Measurements from ENCODE around the gene NIM1K. TPM values are rescaled to one million over a fixed set of nuclear protein-coding genes. Genes with fewer than 3 reads are reported as not detected.
"Not testable (repeated sequence)": the region's sequence is repeated elsewhere in the genome, so short reads cannot be mapped to it uniquely, and the experiment has no call there.

NIM1K gene
- total and polyA plus RNA-seq, 3 donors from 2014 or later: 0.68 to 1.1 (median 0.79) TPM

DNA sequence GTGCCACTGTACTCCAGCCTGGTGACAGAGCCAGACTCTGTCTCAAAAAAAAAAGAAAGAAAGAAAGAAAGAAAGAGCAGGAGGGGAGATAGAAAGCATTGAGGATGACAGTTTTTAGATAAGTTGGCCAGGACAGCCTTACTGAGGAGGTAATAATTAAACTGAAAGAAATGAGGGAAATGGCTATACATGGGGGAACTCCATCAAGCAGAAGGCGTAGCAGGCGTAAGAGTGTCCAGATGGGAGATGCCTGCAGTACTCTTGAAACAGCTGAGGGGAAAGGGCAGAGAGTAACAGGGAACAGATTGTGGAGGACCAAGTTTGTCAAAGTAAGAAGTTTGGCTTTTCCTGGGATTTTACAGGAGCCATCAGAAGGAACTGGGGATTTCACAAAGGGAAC is 63.7 kb downstream of the NIM1K start:
- Histone ChIP-seq H3K4me3 (no peak overlapping the region), H3K4me1 (no peaks in the 10 kb centered on the region), H3K36me3 (ENCODE audit: low read depth, missing control alignments) (no peaks in the 10 kb centered on the region), H3K9me3 (no peaks in the 10 kb centered on the region), H3K27ac (no peak overlapping the region), H3K27me3 (no peaks in the 10 kb centered on the region)
- TF ChIP-seq, protein P1, sequence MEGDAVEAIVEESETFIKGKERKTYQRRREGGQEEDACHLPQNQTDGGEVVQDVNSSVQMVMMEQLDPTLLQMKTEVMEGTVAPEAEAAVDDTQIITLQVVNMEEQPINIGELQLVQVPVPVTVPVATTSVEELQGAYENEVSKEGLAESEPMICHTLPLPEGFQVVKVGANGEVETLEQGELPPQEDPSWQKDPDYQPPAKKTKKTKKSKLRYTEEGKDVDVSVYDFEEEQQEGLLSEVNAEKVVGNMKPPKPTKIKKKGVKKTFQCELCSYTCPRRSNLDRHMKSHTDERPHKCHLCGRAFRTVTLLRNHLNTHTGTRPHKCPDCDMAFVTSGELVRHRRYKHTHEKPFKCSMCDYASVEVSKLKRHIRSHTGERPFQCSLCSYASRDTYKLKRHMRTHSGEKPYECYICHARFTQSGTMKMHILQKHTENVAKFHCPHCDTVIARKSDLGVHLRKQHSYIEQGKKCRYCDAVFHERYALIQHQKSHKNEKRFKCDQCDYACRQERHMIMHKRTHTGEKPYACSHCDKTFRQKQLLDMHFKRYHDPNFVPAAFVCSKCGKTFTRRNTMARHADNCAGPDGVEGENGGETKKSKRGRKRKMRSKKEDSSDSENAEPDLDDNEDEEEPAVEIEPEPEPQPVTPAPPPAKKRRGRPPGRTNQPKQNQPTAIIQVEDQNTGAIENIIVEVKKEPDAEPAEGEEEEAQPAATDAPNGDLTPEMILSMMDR (IDR thresholded peaks at IDR 0.05): no peak
- no peak for TF ChIP-seq POLR2A (IDR thresholded peaks at IDR 0.05)
- 85 to 95% methylated on average over 2 of the region's 2 CpGs for WGBS, 2 donors
- intact Hi-C loops (cut with DNase I; ENCODE audit: low total_unique reads): no loop called here
- DNase-seq: no peak

- 55 to 63% methylated on average over 2 of the region's 2 CpGs for WGBS, 2 donors
- TF ChIP-seq, protein P1 (IDR thresholded peaks at IDR 0.05): no peak
- TF ChIP-seq POLR2A (IDR thresholded peaks at IDR 0.05): no peak
Measured at GRCh38 chr5:43256261-43256966, 64.4 kb downstream of the NIM1K start.

DNA sequence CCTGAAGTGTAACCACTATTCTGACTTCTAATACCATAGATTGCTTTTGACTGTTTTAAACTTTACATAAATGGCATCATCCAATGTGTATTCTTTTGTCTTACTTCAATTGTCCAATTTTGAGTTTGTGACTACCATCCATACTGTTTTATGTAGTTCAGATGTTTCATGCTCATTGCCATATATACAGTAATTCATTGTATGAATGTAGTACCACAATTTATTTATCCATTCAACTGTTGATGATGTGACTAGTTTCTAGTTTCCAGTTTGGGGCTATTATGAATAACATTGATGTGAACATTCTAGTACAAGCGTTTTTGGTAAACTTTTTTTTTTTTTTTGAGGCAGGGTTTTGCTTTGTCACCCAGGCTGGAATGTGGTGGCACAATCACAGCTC is 66.1 kb downstream of the NIM1K start:
- Histone ChIP-seq H3K9me3 (no peaks in the 10 kb centered on the region), H3K36me3 (ENCODE audit: low read depth, missing control alignments) (no peaks in the 10 kb centered on the region), H3K27me3 (no peaks in the 10 kb centered on the region), H3K4me3 (no peak overlapping the region), H3K27ac (no peak overlapping the region), H3K4me1 (no peaks in the 10 kb centered on the region)
- intact Hi-C loops (cut with DNase I; ENCODE audit: low total_unique reads): no loop called here
- WGBS, 2 donors: 83 to 84% methylated on average over 1 of the region's 1 CpG
- no peak for TF ChIP-seq POLR2A (IDR thresholded peaks at IDR 0.05)
- TF ChIP-seq, protein P1 (IDR thresholded peaks at IDR 0.05): no peak
- no peak for DNase-seq

More at GRCh38 chr5:43256261-43256966, 64.4 kb downstream of the NIM1K start:
- Histone ChIP-seq H3K27me3 (no peaks in the 10 kb centered on the region), H3K4me1 (no peaks in the 10 kb centered on the region), H3K9me3 (no peaks in the 10 kb centered on the region), H3K36me3 (ENCODE audit: low read depth, missing control alignments) (no peaks in the 10 kb centered on the region), H3K4me3 (no peak overlapping the region), H3K27ac (no peak overlapping the region)
- no peak for DNase-seq
- intact Hi-C loops (cut with DNase I; ENCODE audit: low total_unique reads): no loop called here

GRCh38 chr5:43262269-43262668 is 70.2 kb downstream of the NIM1K start:
- 85 to 97% methylated on average over 2 of the region's 2 CpGs for WGBS, 2 donors
- intact Hi-C loops (cut with DNase I; ENCODE audit: low total_unique reads); DNase-seq; H3K36me3 ChIP-seq (ENCODE audit: low read depth, missing control alignments); H3K27me3 ChIP-seq; H3K4me1 ChIP-seq; H3K9me3 ChIP-seq; H3K4me3 ChIP-seq; H3K27ac ChIP-seq: not testable (repeated sequence)

GRCh38 chr5:43268188-43268820 is 76.3 kb downstream of the NIM1K start:
- Histone ChIP-seq H3K36me3 (ENCODE audit: low read depth, missing control alignments) (no peaks in the 10 kb centered on the region), H3K4me3 (no peak overlapping the region), H3K9me3 (no peaks in the 10 kb centered on the region), H3K27me3 (no peaks in the 10 kb centered on the region), H3K27ac (no peak overlapping the region), H3K4me1 (no peaks in the 10 kb centered on the region)
- no peak for DNase-seq
- TF ChIP-seq, protein P1 (IDR thresholded peaks at IDR 0.05): no peak
- no peak for TF ChIP-seq POLR2A (IDR thresholded peaks at IDR 0.05)
- WGBS, 2 donors: 92 to 95% methylated on average over 1 of the region's 1 CpG
- intact Hi-C loops (cut with DNase I; ENCODE audit: low total_unique reads): no loop called here

Data from testis (tissue), 3 donors.